MM.1S (cell line): ENCODE data around the gene MYCT1.

Source experiments
- EZH2 ChIP-seq: fragments of 300-600 bp; sonication (generic); optimal IDR thresholded peaks from 2 replicates; pipeline ENCODE3; 2017; ENCODE audit warnings: low read depth, mild to moderate bottlenecking, antibody characterized with exemption, low read length, mixed read lengths
- EZH2phosphoT487 ChIP-seq: fragments of 300-600 bp; sonication (generic); IDR thresholded peaks from 2 replicates; pipeline ENCODE4 v1.6.1; 2018; ENCODE audit warnings: antibody characterized with exemption, low read length
- TF ChIP-seq, protein P1 (sequence below): fragments of 300-600 bp; sonication (generic); IDR thresholded peaks from 2 replicates; pipeline ENCODE4 v1.5.1; 2016; ENCODE audit warnings: antibody characterized with exemption, low read length, mixed read lengths

DNA sequence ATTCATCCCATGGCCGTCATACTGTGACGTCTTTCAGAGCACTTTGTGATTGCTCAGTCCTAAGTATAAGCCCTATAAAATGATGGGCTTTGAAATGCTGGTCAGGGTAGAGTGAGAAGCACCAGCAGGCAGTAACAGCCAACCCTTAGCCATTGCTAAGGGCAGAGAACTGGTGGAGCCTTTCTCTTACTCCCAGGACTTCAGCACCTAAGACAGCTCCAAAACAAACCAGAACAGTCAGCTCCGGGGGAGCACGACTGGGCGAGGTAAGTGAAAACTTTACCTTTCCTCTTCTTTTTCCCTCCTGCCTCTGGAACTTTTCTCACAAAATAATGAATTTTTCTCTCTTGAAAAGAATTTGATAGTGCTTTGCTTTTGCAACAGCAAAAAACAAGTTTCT lies 53.0 kb downstream of the MYCT1 start, which contains the start of gene VIP:
- TF ChIP-seq, protein P1, sequence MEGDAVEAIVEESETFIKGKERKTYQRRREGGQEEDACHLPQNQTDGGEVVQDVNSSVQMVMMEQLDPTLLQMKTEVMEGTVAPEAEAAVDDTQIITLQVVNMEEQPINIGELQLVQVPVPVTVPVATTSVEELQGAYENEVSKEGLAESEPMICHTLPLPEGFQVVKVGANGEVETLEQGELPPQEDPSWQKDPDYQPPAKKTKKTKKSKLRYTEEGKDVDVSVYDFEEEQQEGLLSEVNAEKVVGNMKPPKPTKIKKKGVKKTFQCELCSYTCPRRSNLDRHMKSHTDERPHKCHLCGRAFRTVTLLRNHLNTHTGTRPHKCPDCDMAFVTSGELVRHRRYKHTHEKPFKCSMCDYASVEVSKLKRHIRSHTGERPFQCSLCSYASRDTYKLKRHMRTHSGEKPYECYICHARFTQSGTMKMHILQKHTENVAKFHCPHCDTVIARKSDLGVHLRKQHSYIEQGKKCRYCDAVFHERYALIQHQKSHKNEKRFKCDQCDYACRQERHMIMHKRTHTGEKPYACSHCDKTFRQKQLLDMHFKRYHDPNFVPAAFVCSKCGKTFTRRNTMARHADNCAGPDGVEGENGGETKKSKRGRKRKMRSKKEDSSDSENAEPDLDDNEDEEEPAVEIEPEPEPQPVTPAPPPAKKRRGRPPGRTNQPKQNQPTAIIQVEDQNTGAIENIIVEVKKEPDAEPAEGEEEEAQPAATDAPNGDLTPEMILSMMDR: no peak
- TF ChIP-seq EZH2 (no peak), EZH2phosphoT487 (no peak)
